Body of pancreas (tissue), 4 donors: Measurements from ENCODE around the gene RIT2.

ENCODE experiments used
- POLR2A ChIP-seq, 3 donors: fragments of 450-650 bp; IDR thresholded peaks; one replicate each; pipeline ENCODE4 v1.6.1; 2016; ENCODE audit warnings: antibody characterized with exemption in 3 of 3, mild to moderate bottlenecking in 2 of 3
- TF ChIP-seq, protein P1 (sequence below), 7 experiments: fragments of 450-650 bp in 4 of 7; fragments of 200-600 bp in 3 of 7; sonication (generic) in 3 of 7; IDR thresholded peaks; one replicate each; pipeline ENCODE4 v1.5.1; 2016 to 2019; ENCODE audit warnings: antibody characterized with exemption in 7 of 7

DNA sequence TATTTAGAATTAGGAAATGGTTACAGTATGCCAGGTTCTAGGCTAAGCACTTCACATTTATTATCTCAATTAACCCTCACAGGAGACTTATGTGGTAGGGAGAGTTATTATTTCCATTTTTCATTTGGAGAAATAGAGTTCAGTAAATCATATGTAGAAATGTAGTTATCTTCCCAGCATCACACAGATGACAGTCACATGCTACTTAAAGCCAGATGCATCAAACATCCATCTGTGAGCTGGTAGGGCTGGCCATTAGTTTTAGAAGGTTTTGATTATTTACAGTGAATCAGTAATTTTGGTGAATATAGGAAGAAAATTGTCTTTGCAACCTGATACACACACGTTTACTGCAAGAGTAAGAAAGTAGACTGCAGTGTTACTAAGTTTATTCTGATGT lies 97.9 kb downstream of the RIT2 start:
- TF ChIP-seq, protein P1, sequence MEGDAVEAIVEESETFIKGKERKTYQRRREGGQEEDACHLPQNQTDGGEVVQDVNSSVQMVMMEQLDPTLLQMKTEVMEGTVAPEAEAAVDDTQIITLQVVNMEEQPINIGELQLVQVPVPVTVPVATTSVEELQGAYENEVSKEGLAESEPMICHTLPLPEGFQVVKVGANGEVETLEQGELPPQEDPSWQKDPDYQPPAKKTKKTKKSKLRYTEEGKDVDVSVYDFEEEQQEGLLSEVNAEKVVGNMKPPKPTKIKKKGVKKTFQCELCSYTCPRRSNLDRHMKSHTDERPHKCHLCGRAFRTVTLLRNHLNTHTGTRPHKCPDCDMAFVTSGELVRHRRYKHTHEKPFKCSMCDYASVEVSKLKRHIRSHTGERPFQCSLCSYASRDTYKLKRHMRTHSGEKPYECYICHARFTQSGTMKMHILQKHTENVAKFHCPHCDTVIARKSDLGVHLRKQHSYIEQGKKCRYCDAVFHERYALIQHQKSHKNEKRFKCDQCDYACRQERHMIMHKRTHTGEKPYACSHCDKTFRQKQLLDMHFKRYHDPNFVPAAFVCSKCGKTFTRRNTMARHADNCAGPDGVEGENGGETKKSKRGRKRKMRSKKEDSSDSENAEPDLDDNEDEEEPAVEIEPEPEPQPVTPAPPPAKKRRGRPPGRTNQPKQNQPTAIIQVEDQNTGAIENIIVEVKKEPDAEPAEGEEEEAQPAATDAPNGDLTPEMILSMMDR (IDR thresholded peaks at IDR 0.05) = no peak
- no peak for TF ChIP-seq POLR2A (IDR thresholded peaks at IDR 0.05)
